Lower leg skin (tissue), 3 donors: ENCODE data around the gene ARHGAP23.
"Not testable (repeated sequence)": the region's sequence is repeated elsewhere in the genome, so short reads cannot be mapped to it uniquely, and the experiment has no call there.

Experiments used
- POLR2A ChIP-seq, 2 donors: fragments of 450-650 bp; IDR thresholded peaks; one replicate each; pipeline ENCODE4 v1.6.1; 2016 to 2017; ENCODE audit warnings: antibody characterized with exemption in 2 of 2, mild to moderate bottlenecking in 1 of 2, moderate library complexity in 1 of 2
- TF ChIP-seq, protein P1 (sequence below), 3 donors: fragments of 450-650 bp; IDR thresholded peaks; one replicate each; pipeline ENCODE4 v1.5.1; 2016; ENCODE audit warnings: antibody characterized with exemption in 3 of 3, mild to moderate bottlenecking in 3 of 3, moderate library complexity in 2 of 3

- TF ChIP-seq, protein P1, sequence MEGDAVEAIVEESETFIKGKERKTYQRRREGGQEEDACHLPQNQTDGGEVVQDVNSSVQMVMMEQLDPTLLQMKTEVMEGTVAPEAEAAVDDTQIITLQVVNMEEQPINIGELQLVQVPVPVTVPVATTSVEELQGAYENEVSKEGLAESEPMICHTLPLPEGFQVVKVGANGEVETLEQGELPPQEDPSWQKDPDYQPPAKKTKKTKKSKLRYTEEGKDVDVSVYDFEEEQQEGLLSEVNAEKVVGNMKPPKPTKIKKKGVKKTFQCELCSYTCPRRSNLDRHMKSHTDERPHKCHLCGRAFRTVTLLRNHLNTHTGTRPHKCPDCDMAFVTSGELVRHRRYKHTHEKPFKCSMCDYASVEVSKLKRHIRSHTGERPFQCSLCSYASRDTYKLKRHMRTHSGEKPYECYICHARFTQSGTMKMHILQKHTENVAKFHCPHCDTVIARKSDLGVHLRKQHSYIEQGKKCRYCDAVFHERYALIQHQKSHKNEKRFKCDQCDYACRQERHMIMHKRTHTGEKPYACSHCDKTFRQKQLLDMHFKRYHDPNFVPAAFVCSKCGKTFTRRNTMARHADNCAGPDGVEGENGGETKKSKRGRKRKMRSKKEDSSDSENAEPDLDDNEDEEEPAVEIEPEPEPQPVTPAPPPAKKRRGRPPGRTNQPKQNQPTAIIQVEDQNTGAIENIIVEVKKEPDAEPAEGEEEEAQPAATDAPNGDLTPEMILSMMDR (IDR thresholded peaks at IDR 0.05): not testable (repeated sequence)
- TF ChIP-seq POLR2A (IDR thresholded peaks at IDR 0.05): not testable (repeated sequence)
These were observed 69.4 kb downstream of the ARHGAP23 start for GRCh38 chr17:38497656-38498055.
